ENCODE results near the gene ATXN3. TPM values are rescaled to one million over a fixed set of nuclear protein-coding genes. Genes with fewer than 3 reads are reported as not detected.

Gene ATXN3
- total and polyA plus RNA-seq, 2 of the 13 experiments (the other 11 are each of a cell fraction or from before 2014, with no cell fraction given) = 14.9 to 17.3 TPM

DNA sequence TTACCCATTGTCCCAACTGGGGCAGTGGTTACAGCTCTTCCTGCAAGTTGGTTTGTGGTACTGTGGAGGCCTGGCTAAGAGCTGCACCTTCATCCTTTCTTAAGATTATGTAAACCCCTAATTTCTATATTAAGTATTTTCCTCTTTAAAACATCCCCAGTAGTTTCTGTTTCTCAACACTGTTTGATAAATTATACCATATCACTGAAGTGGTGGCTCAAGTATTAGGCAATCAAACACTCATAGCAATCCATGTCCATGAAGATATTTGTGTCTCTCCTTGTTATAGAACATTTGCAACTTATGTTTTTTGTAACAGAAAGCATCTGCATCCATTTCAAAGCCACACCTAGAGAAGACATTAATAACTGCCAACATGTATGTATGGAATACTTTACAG is 31.8 kb downstream of the ATXN3 start:
- no peak for TF ChIP-seq CENPT (CRISPR knock-in tag; IDR thresholded peaks at IDR 0.05; ENCODE audit: low read depth)
- no peak for TF ChIP-seq CHD4 (IDR thresholded peaks at IDR 0.05; ENCODE audit: borderline replicate concordance, low read length)
- TF ChIP-seq POLR2AphosphoS5 (IDR thresholded peaks at IDR 0.05; ENCODE audit: low read depth, low read length) = no peak
- TF ChIP-seq RAD51 (IDR thresholded peaks at IDR 0.05; ENCODE audit: borderline replicate concordance) = no peak
- TF ChIP-seq SMC3 (IDR thresholded peaks at IDR 0.05; ENCODE audit: low read length) = no peak
- no peak for TF ChIP-seq DMAP1 (CRISPR knock-in tag; IDR thresholded peaks at IDR 0.05)
- no peak for TF ChIP-seq CHD2 (IDR thresholded peaks at IDR 0.05; ENCODE audit: low read depth, low read length)
- TF ChIP-seq, protein P1, sequence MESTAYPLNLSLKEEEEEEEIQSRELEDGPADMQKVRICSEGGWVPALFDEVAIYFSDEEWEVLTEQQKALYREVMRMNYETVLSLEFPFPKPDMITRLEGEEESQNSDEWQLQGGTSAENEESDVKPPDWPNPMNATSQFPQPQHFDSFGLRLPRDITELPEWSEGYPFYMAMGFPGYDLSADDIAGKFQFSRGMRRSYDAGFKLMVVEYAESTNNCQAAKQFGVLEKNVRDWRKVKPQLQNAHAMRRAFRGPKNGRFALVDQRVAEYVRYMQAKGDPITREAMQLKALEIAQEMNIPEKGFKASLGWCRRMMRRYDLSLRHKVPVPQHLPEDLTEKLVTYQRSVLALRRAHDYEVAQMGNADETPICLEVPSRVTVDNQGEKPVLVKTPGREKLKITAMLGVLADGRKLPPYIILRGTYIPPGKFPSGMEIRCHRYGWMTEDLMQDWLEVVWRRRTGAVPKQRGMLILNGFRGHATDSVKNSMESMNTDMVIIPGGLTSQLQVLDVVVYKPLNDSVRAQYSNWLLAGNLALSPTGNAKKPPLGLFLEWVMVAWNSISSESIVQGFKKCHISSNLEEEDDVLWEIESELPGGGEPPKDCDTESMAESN (CRISPR knock-in tag; conservative IDR thresholded peaks at IDR 0.05) = no peak
- TF ChIP-seq CEBPB (IDR thresholded peaks at IDR 0.05; ENCODE audit: borderline replicate concordance, low read depth, low read length) = no peak
- no peak for TF ChIP-seq PTBP1 (IDR thresholded peaks at IDR 0.05; ENCODE audit: low read depth, low read length, poor library complexity, severe bottlenecking)
- no peak for TF ChIP-seq ZNF468 (CRISPR knock-in tag; IDR thresholded peaks at IDR 0.05)
- TF ChIP-seq, protein P2, sequence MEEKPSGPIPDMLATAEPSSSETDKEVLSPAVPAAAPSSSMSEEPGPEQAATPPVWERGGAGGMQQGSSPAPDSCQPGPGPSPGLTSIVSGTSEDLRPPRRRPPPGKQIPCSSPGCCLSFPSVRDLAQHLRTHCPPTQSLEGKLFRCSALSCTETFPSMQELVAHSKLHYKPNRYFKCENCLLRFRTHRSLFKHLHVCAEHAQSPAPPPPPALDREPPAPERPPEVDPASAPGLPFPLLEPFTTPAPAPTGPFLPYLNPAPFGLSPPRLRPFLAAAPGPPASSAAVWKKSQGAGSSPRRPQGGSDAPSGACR (CRISPR knock-in tag; IDR thresholded peaks at IDR 0.05) = no peak
- no peak for TF ChIP-seq DPF2 (CRISPR knock-in tag; IDR thresholded peaks at IDR 0.05; ENCODE audit: borderline replicate concordance, low read depth)
- POLR2A ChIA-PET = no interaction called here

More for the DNA sequence above, 31.8 kb downstream of the ATXN3 start:
- intact Hi-C loops (cut with micrococcal nuclease; ENCODE audit: unreplicated experiment) (no loop called here), in situ Hi-C loops (cut with HindIII; ENCODE audit: extremely low pct_ligation_motif_present, low pct_unique_long_range_greater_than_20kb) (no loop called here)
- Histone ChIP-seq H2AFZ (ENCODE audit: low read length) (no peak overlapping the region), H3K4me1 (ENCODE audit: insufficient read depth, low read length) (no peaks in the 10 kb centered on the region), H3K4me3 (replicated peaks in 1 of 3; ENCODE audit: insufficient read depth in 1 of 3, low read depth in 2 of 3, low read length in 3 of 3) (no peak overlapping the region), H3K27ac (ENCODE audit: extremely low read length, insufficient read depth, low read length) (no peak overlapping the region), H4K20me1 (ENCODE audit: insufficient read depth, low read length) (no peaks in the 10 kb centered on the region), H3K4me2 (ENCODE audit: low read depth, low read length) (no peak overlapping the region), H3K79me2 (ENCODE audit: insufficient read depth, low read length) (no peaks in the 10 kb centered on the region), H3K36me3 (replicated peaks in 1 of 2; ENCODE audit: control insufficient read depth in 1 of 2, insufficient read depth in 2 of 2, low read length in 2 of 2) (peaks cover 1 to 16% of the 10 kb centered on the region in 2 experiments; a peak in 2 of 5 replicates), H3K9ac (ENCODE audit: insufficient read depth, low read depth, low read length) (no peak overlapping the region), H3K9me3 (ENCODE audit: low read length) (no peaks in the 10 kb centered on the region), H3K27me3 (ENCODE audit: control insufficient read depth in 1 of 2, insufficient read depth in 2 of 2, low read length in 2 of 2) (no peaks in the 10 kb centered on the region)
- DNase-seq (ENCODE audit: low spot score) (no peak), ATAC-seq (no peak), FAIRE-seq (no peak)
- no TSS peak for BruUV-seq (replicated peaks)
- CTCF ChIA-PET (ENCODE audit: low intra/inter-chr PET ratio, low total read pairs) = no interaction called here

All from HepG2 (cell line).